Measurements from ENCODE around the gene SSR1.

GRCh38 chr6:7254980-7255835, 57.8 kb downstream of the SSR1 start:
- TF ChIP-seq ARID3A (IDR thresholded peaks at IDR 0.05; ENCODE audit: low read depth, low read length) = no peak
- no peak for TF ChIP-seq ZNF121 (CRISPR knock-in tag; IDR thresholded peaks at IDR 0.05)
- TF ChIP-seq ZNF142 (CRISPR knock-in tag; IDR thresholded peaks at IDR 0.05) = no peak
- no peak; the same call in 1 of the 2 replicates for TF ChIP-seq CTCF (CRISPR knock-in tag; IDR thresholded peaks at IDR 0.05)
- TF ChIP-seq RFXANK (CRISPR knock-in tag; IDR thresholded peaks at IDR 0.05) = no peak
- no peak for TF ChIP-seq RAD51 (IDR thresholded peaks at IDR 0.05; ENCODE audit: borderline replicate concordance)
- no peak for TF ChIP-seq NR2C2 (CRISPR knock-in tag; IDR thresholded peaks at IDR 0.05; ENCODE audit: borderline replicate concordance)
- TF ChIP-seq ZKSCAN8 (CRISPR knock-in tag; IDR thresholded peaks at IDR 0.05; ENCODE audit: borderline replicate concordance) = no peak
- no peak for TF ChIP-seq ZNF101 (CRISPR knock-in tag; IDR thresholded peaks at IDR 0.05; ENCODE audit: borderline replicate concordance, low read depth)
- no peak for TF ChIP-seq USF2 (IDR thresholded peaks at IDR 0.05; ENCODE audit: low read depth, low read length)
- no peak for TF ChIP-seq USF2 (CRISPR knock-in tag; IDR thresholded peaks at IDR 0.05; ENCODE audit: borderline replicate concordance)
- TF ChIP-seq EZH2 (conservative IDR thresholded peaks at IDR 0.05; ENCODE audit: low read depth, low read length) = no peak
- TF ChIP-seq REST (IDR thresholded peaks at IDR 0.05; ENCODE audit: borderline replicate concordance in 1 of 2, low read depth in 1 of 2, low read length in 2 of 2) = no peak
- no peak for TF ChIP-seq ZFAT (CRISPR knock-in tag; conservative IDR thresholded peaks at IDR 0.05)
- no peak for TF ChIP-seq MYC (CRISPR knock-in tag; IDR thresholded peaks at IDR 0.05; ENCODE audit: borderline replicate concordance)
